NCI-H1092 treated with DMSO at 0.1 percent for 48 hours (cell line): ENCODE measurements around the gene SNAP29.
"Not testable (repeated sequence)": the region's sequence is repeated elsewhere in the genome, so short reads cannot be mapped to it uniquely, and the experiment has no call there.

Experiments
- DNase-seq: peaks from one replicate; lab custom pipeline; 2025; lab: John Stamatoyannopoulos, UW

The SNAP29 gene

GRCh38 chr22:20834725-20835124 lies 24.1 kb upstream of the SNAP29 start:
- no peak for DNase-seq

GRCh38 chr22:20836987-20837823 lies 21.6 kb upstream of the SNAP29 start:
- no peak for DNase-seq

- not testable (repeated sequence) for DNase-seq
These were observed 19.5 kb upstream of the SNAP29 start for GRCh38 chr22:20839354-20839753.

- DNase-seq = no peak
These were observed 18.8 kb upstream of the SNAP29 start for GRCh38 chr22:20839837-20840645.

- no peak for DNase-seq
These were observed 18.0 kb upstream of the SNAP29 start for GRCh38 chr22:20840646-20841371.

GRCh38 chr22:20843501-20843900 lies 15.3 kb upstream of the SNAP29 start:
- no peak for DNase-seq

- no peak for DNase-seq
These were observed 14.5 kb upstream of the SNAP29 start for GRCh38 chr22:20844055-20845037.

GRCh38 chr22:20847318-20847822 lies 11.4 kb upstream of the SNAP29 start:
- no peak for DNase-seq

GRCh38 chr22:20852076-20852475 lies 6.7 kb upstream of the SNAP29 start:
- no peak for DNase-seq

- no peak for DNase-seq
These were observed 6.3 kb upstream of the SNAP29 start for GRCh38 chr22:20852503-20852902.

- no peak for DNase-seq
These were observed 5.6 kb upstream of the SNAP29 start for GRCh38 chr22:20853236-20853660.

GRCh38 chr22:20857247-20857643 lies 1.6 kb upstream of the SNAP29 start:
- DNase-seq = no peak

GRCh38 chr22:20857838-20858614 lies 781 bp upstream of the SNAP29 start:
- DNase-seq = peak; percentile 87

- DNase-seq = peak; percentile 14
These were observed 808 bp downstream of the SNAP29 start for GRCh38 chr22:20859615-20860014.

GRCh38 chr22:20862540-20862939 lies 3.7 kb downstream of the SNAP29 start:
- DNase-seq = no peak

GRCh38 chr22:20863366-20863765 lies 4.6 kb downstream of the SNAP29 start:
- DNase-seq = no peak

GRCh38 chr22:20864186-20864908 lies 5.5 kb downstream of the SNAP29 start:
- no peak for DNase-seq

GRCh38 chr22:20865331-20865730 lies 6.5 kb downstream of the SNAP29 start:
- DNase-seq = no peak

- DNase-seq = no peak
These were observed 7.2 kb downstream of the SNAP29 start for GRCh38 chr22:20865875-20866445.
